PC-3 (cell line): Measurements from ENCODE around the gene TGFBR3L. TPM values are rescaled to one million over a fixed set of nuclear protein-coding genes. Genes with fewer than 3 reads are reported as not detected.

ENCODE experiments used
- ATAC-seq: fragments of 200-7000 bp; cut with Tn5 transposase; 2 replicates; pipeline ENCODE4 v1.9.1; 2020; ENCODE audit warnings: mild to moderate bottlenecking, moderate library complexity
- BruUV-seq: library from RNA; stranded (reverse); fragments of 400-500 nt; replicated peaks from 2 replicates; lab custom pipeline; 2021; lab: Mats Ljungman, UMichigan
- CTCF ChIA-PET: fragments of 300-600 bp; sonication (Branson Sonifier 250); formaldehyde crosslinking; loops from one replicate; lab custom pipeline; 2022; ENCODE audit warnings: antibody characterized with exemption; lab: Charles Lee
- POLR2A ChIA-PET: fragments of 300-600 bp; sonication (Branson Sonifier 250); formaldehyde crosslinking; loops from one replicate; lab custom pipeline; 2022; ENCODE audit warnings: antibody characterized with exemption; ENCODE audit not compliant: unreplicated experiment; lab: Charles Lee
- DNase-seq: peaks from one replicate; pipeline ENCODE4 v3.0.0-alpha.2; 2015
- H2AFZ ChIP-seq: fragments of 300-600 bp; sonication (generic); 2 replicates; pipeline ENCODE4 v1.6.0; 2016; ENCODE audit warnings: antibody characterized with exemption, low read length
- H3F3A ChIP-seq: fragments of 300-600 bp; sonication (generic); one replicate; pipeline ENCODE4 v1.6.0; 2017; ENCODE audit warnings: antibody characterized with exemption, low read length, control low read depth, mild to moderate bottlenecking; ENCODE audit not compliant: unreplicated experiment
- H3K27ac ChIP-seq: fragments of 300-600 bp; sonication (generic); 2 replicates; pipeline ENCODE4 v1.5.1; 2016; ENCODE audit warnings: mild to moderate bottlenecking, low read length
- H3K27me3 ChIP-seq: fragments of 300-600 bp; sonication (generic); 2 replicates; pipeline ENCODE4 v1.6.1; 2016; ENCODE audit warnings: low read length, mixed read lengths
- H3K36me3 ChIP-seq: fragments of 300-600 bp; sonication (generic); 2 replicates; pipeline ENCODE4 v1.6.1; 2016; ENCODE audit warnings: low read depth, mixed run types, low read length, mixed read lengths
- H3K4me1 ChIP-seq: fragments of 300-600 bp; sonication (generic); 2 replicates; pipeline ENCODE4 v1.5.1; 2016; ENCODE audit warnings: low read length; ENCODE audit not compliant: insufficient read depth
- H3K4me2 ChIP-seq: fragments of 300-600 bp; sonication (generic); 2 replicates; pipeline ENCODE4 v1.6.0; 2016; ENCODE audit warnings: low read length
- H3K4me3 ChIP-seq: fragments of 300-600 bp; sonication (generic); 2 replicates; pipeline ENCODE4 v1.5.1; 2016; ENCODE audit warnings: mild to moderate bottlenecking, low read length, mixed read lengths
- H3K79me2 ChIP-seq: fragments of 300-600 bp; sonication (generic); 2 replicates; pipeline ENCODE4 v1.6.1; 2017; ENCODE audit warnings: low read length, mixed read lengths
- H3K9ac ChIP-seq: fragments of 300-600 bp; sonication (generic); 2 replicates; pipeline ENCODE4 v1.6.0; 2016; ENCODE audit warnings: mild to moderate bottlenecking, low read length
- H3K9me2 ChIP-seq: fragments of 300-600 bp; sonication (generic); replicated peaks from 2 replicates; pipeline ENCODE4 v1.6.1; 2016; ENCODE audit warnings: mixed run types, low read length, mixed read lengths
- H3K9me3 ChIP-seq: fragments of 300-600 bp; sonication (generic); 2 replicates; pipeline ENCODE4 v1.6.1; 2016; ENCODE audit warnings: low read length, mixed read lengths
- H4K20me1 ChIP-seq: fragments of 300-600 bp; sonication (generic); 2 replicates; pipeline ENCODE4 v1.6.1; 2016; ENCODE audit warnings: low read length, mixed read lengths
- EZH2 ChIP-seq: fragments of 300-600 bp; sonication (generic); IDR thresholded peaks from one replicate; pipeline ENCODE4 v1.6.1; 2017; ENCODE audit warnings: antibody characterized with exemption, mild to moderate bottlenecking, low read length; ENCODE audit not compliant: unreplicated experiment
- EZH2phosphoT487 ChIP-seq: fragments of 300-600 bp; sonication (generic); IDR thresholded peaks from 2 replicates; pipeline ENCODE4 v1.6.1; 2018; ENCODE audit warnings: mild to moderate bottlenecking, antibody characterized with exemption, low read length, borderline replicate concordance
- intact Hi-C: fragments of 100-400 bp; cut with micrococcal nuclease; formaldehyde crosslinking; loops from 2 replicates; pipeline ENCODE4 v1.9.0; 2023
- total RNA-seq: library from RNA; depleted of rRNA; stranded (reverse); fragments of >200 nt; gene quantifications from 2 replicates; pipeline ENCODE4 v1.2.3, GENCODE V29; 2014
- TF ChIP-seq, protein P1 (sequence below): fragments of 300-600 bp; sonication (generic); conservative IDR thresholded peaks from 2 replicates; pipeline ENCODE4 v1.5.1; 2017; ENCODE audit warnings: antibody characterized with exemption, low read depth, mild to moderate bottlenecking, low read length

Gene TGFBR3L
- total RNA-seq, 1 experiment from 2014 or later: 10.5 TPM

DNA sequence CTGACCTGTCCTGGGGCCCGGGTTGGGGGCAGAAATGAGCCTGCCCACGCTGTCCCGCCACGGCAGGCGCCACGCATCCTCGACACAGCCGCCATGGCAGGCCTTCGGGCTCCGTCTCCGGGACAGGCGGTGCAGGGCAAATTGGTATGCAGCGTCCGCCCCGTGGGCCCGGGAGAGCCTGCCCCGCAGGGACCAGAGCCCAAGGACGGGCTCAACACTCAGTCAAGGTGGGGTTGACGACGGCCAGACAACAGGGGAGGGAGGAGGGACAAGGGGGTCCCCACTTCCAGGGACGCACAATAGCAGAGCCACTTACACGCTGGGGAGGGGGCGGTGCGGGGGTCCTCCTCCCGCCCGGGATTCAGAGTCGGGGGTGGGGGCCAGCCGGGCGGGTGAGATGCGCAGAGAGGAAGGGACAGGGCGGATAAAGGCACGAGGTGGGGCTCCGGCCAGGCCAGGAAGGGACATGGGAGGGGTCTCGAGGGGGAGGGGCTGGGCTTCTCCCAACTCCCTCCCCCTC lies 10.1 kb downstream of the TGFBR3L start:
- TF ChIP-seq EZH2phosphoT487 (no peak), EZH2 (no peak)
- TF ChIP-seq, protein P1, sequence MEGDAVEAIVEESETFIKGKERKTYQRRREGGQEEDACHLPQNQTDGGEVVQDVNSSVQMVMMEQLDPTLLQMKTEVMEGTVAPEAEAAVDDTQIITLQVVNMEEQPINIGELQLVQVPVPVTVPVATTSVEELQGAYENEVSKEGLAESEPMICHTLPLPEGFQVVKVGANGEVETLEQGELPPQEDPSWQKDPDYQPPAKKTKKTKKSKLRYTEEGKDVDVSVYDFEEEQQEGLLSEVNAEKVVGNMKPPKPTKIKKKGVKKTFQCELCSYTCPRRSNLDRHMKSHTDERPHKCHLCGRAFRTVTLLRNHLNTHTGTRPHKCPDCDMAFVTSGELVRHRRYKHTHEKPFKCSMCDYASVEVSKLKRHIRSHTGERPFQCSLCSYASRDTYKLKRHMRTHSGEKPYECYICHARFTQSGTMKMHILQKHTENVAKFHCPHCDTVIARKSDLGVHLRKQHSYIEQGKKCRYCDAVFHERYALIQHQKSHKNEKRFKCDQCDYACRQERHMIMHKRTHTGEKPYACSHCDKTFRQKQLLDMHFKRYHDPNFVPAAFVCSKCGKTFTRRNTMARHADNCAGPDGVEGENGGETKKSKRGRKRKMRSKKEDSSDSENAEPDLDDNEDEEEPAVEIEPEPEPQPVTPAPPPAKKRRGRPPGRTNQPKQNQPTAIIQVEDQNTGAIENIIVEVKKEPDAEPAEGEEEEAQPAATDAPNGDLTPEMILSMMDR: no peak
- intact Hi-C loops: loop anchor here (5.0 kb wide), 1 partner anchor 72 kb away; no protein-coding TSS in a partner anchor

DNA sequence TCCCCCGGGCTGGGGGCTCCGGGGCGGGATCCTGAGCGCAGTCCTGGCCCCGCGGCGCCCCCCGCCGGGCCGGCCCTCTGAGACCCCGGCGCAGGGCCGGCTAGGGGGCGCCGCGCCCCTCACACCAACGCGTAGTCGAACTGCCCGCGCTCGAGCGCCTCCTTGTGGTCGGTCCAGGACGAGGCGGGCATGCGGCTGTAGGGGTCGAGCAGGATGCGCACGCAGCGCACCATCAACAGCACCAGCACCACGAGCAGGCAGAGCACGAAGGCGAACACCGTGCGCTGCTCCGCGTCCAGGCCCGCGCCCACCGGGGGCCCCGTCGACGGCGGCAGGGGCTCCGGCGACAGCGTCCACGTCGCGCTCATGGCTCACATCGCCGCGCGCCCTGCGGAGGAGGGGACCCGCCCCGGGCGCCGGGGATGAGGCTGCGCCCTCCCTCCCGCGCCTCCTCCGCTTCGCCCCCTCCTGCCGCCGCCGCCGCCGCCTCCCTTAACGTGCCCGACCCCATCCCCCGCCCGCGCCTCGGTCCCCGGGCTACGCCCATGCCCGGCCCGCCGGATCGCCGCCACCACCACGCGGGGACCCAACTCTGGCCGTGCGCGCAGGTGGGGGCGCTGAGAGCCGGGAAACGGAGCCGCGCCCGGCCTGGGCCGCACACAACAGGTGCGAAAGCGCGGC lies 10.7 kb downstream of the TGFBR3L start:
- CTCF ChIA-PET: no interaction called here
- H3K4me1 ChIP-seq: peaks cover 48% of the 10 kb centered on the region

More for the DNA sequence above, 10.1 kb downstream of the TGFBR3L start:
- peak overlapping the region; percentile 55; the same call in 1 of the 2 replicates for H3K4me3 ChIP-seq
- BruUV-seq: no TSS peak
- H3K4me1 ChIP-seq: peaks cover 46% of the 10 kb centered on the region
- peak overlapping the region; percentile 79 for H3K4me2 ChIP-seq
- 0 out of 2 replicates have a peak, but pooled peaks cover 5% of the 10 kb centered on the region for H3K79me2 ChIP-seq
- POLR2A ChIA-PET: no interaction called here
- H3K36me3 ChIP-seq: no peaks in the 10 kb centered on the region; the same call in 1 of the 2 replicates
- no peaks in the 10 kb centered on the region for H3K9me3 ChIP-seq
- no peak overlapping the region for H2AFZ ChIP-seq
- no peaks in the 10 kb centered on the region for H3F3A ChIP-seq
- H3K9me2 ChIP-seq: no peaks in the 10 kb centered on the region
- no peak overlapping the region for H3K9ac ChIP-seq
- CTCF ChIA-PET: no interaction called here
- no peak overlapping the region for H3K27ac ChIP-seq
- no peaks in the 10 kb centered on the region for H3K27me3 ChIP-seq
- 0 out of 2 replicates have a peak, but pooled peaks cover 9% of the 10 kb centered on the region for H4K20me1 ChIP-seq
- no peak for DNase-seq
- ATAC-seq: no peak

More for the DNA sequence above, 10.7 kb downstream of the TGFBR3L start:
- Histone ChIP-seq H2AFZ (peak overlapping the region; percentile 63), H3K4me2 (peak overlapping the region; percentile 79), H3K27ac (no peak overlapping the region), H3K79me2 (0 out of 2 replicates have a peak, but pooled peaks cover 5% of the 10 kb centered on the region), H3F3A (no peaks in the 10 kb centered on the region), H3K9me3 (no peaks in the 10 kb centered on the region), H3K4me3 (peak overlapping the region; percentile 55), H3K9ac (no peak overlapping the region), H3K9me2 (no peaks in the 10 kb centered on the region), H3K27me3 (no peaks in the 10 kb centered on the region), H3K36me3 (peaks cover 3% of the 10 kb centered on the region; the same call in 1 of the 2 replicates), H4K20me1 (0 out of 2 replicates have a peak, but pooled peaks cover 9% of the 10 kb centered on the region)
- no peak for TF ChIP-seq EZH2phosphoT487
- TF ChIP-seq, protein P1: peak; percentile 93
- DNase-seq (peak; percentile 84), ATAC-seq (peak; percentile 26)
- POLR2A ChIA-PET: no interaction called here
- intact Hi-C loops: loop anchor here (5.0 kb wide), 1 partner anchor 73 kb away; no protein-coding TSS in a partner anchor
- BruUV-seq: no TSS peak
